Hepatocyte (in vitro differentiated cells): ENCODE measurements around the gene LONP2.

Experiments used
- CTCF ChIP-seq: fragments of 200-600 bp; sonication (generic); IDR thresholded peaks from 2 replicates; pipeline ENCODE4 v1.5.1; 2016; ENCODE audit warnings: antibody characterized with exemption, mild to moderate bottlenecking; ENCODE audit not compliant: poor library complexity
- EZH2 ChIP-seq: fragments of 200-600 bp; sonication (generic); IDR thresholded peaks from 2 replicates; pipeline ENCODE4 v1.6.1; 2016; ENCODE audit warnings: antibody characterized with exemption, mild to moderate bottlenecking, borderline replicate concordance

GRCh38 chr16:48212033-48212432 lies 32.1 kb upstream of the LONP2 start:
- TF ChIP-seq CTCF = no peak
- TF ChIP-seq EZH2 = no peak
